ENCODE results near the gene SPTBN1. TPM values are rescaled to one million over a fixed set of nuclear protein-coding genes. Genes with fewer than 3 reads are reported as not detected.

Gene SPTBN1
- total RNA-seq, 1 donor from 2014 or later, result 983 TPM

- Mint-ChIP-seq H3K27me3 (ENCODE audit: unreplicated experiment) (peaks cover 46% of the 10 kb centered on the region), H3K9me3 (ENCODE audit: unreplicated experiment) (peaks cover 4% of the 10 kb centered on the region), H3K4me1 (ENCODE audit: unreplicated experiment) (peaks cover 86% of the 10 kb centered on the region), H3K36me3 (ENCODE audit: low read depth, unreplicated experiment) (peaks cover 59% of the 10 kb centered on the region), H3K27ac (ENCODE audit: unreplicated experiment) (peak overlapping the region; percentile 50), H3K4me3 (ENCODE audit: unreplicated experiment) (peak overlapping the region; percentile 66)
- TF ChIP-seq CTCF (IDR thresholded peaks at IDR 0.05; ENCODE audit: unreplicated experiment), result no peak
- DNase-seq (ENCODE audit: low spot score), result no peak
Measured at GRCh38 chr2:54609647-54610046, 153.5 kb downstream of the SPTBN1 start.

- Mint-ChIP-seq H3K27me3 (ENCODE audit: unreplicated experiment) (peaks cover 37% of the 10 kb centered on the region), H3K9me3 (ENCODE audit: unreplicated experiment) (peaks cover 2% of the 10 kb centered on the region), H3K27ac (ENCODE audit: unreplicated experiment) (no peak overlapping the region), H3K4me3 (ENCODE audit: unreplicated experiment) (no peak overlapping the region), H3K36me3 (ENCODE audit: low read depth, unreplicated experiment) (peaks cover 58% of the 10 kb centered on the region), H3K4me1 (ENCODE audit: unreplicated experiment) (peaks cover 78% of the 10 kb centered on the region)
- DNase-seq (ENCODE audit: low spot score), result no peak
- TF ChIP-seq CTCF (IDR thresholded peaks at IDR 0.05; ENCODE audit: unreplicated experiment), result no peak
Measured at GRCh38 chr2:54610700-54611099, 154.6 kb downstream of the SPTBN1 start.

- DNase-seq (ENCODE audit: low spot score), result no peak
- peaks cover 31% of the 10 kb centered on the region for H3K27me3 Mint-ChIP-seq (ENCODE audit: unreplicated experiment)
- peak overlapping the region; percentile 77 for H3K4me3 Mint-ChIP-seq (ENCODE audit: unreplicated experiment)
- peak overlapping the region; percentile 70 for H3K27ac Mint-ChIP-seq (ENCODE audit: unreplicated experiment)
- no peaks in the 10 kb centered on the region for H3K9me3 Mint-ChIP-seq (ENCODE audit: unreplicated experiment)
- TF ChIP-seq CTCF (IDR thresholded peaks at IDR 0.05; ENCODE audit: unreplicated experiment), result no peak
- peaks cover 59% of the 10 kb centered on the region for H3K36me3 Mint-ChIP-seq (ENCODE audit: low read depth, unreplicated experiment)
- peaks cover 69% of the 10 kb centered on the region for H3K4me1 Mint-ChIP-seq (ENCODE audit: unreplicated experiment)
Measured at GRCh38 chr2:54611830-54612545, 155.9 kb downstream of the SPTBN1 start.

- Mint-ChIP-seq H3K27ac (ENCODE audit: unreplicated experiment) (peak overlapping the region; percentile 78), H3K9me3 (ENCODE audit: unreplicated experiment) (no peaks in the 10 kb centered on the region), H3K27me3 (ENCODE audit: unreplicated experiment) (peaks cover 39% of the 10 kb centered on the region), H3K36me3 (ENCODE audit: low read depth, unreplicated experiment) (peaks cover 63% of the 10 kb centered on the region), H3K4me1 (ENCODE audit: unreplicated experiment) (peaks cover 65% of the 10 kb centered on the region), H3K4me3 (ENCODE audit: unreplicated experiment) (peak overlapping the region; percentile 85)
- TF ChIP-seq CTCF (IDR thresholded peaks at IDR 0.05; ENCODE audit: unreplicated experiment), result no peak
- no peak for DNase-seq (ENCODE audit: low spot score)
Measured at GRCh38 chr2:54613386-54613785, 157.3 kb downstream of the SPTBN1 start.

GRCh38 chr2:54613794-54614257, 157.7 kb downstream of the SPTBN1 start:
- Mint-ChIP-seq H3K36me3 (ENCODE audit: low read depth, unreplicated experiment) (peaks cover 65% of the 10 kb centered on the region), H3K4me1 (ENCODE audit: unreplicated experiment) (peaks cover 67% of the 10 kb centered on the region), H3K4me3 (ENCODE audit: unreplicated experiment) (peak overlapping the region; percentile 85), H3K9me3 (ENCODE audit: unreplicated experiment) (no peaks in the 10 kb centered on the region), H3K27ac (ENCODE audit: unreplicated experiment) (peak overlapping the region; percentile 78), H3K27me3 (ENCODE audit: unreplicated experiment) (peaks cover 42% of the 10 kb centered on the region)
- TF ChIP-seq CTCF (IDR thresholded peaks at IDR 0.05; ENCODE audit: unreplicated experiment), result no peak
- DNase-seq (ENCODE audit: low spot score), result no peak

Measured in endothelial cell (in vitro differentiated cells).